Epithelial cell of proximal tubule (primary cell): Measurements from ENCODE around the gene GRM4. TPM values are rescaled to one million over a fixed set of nuclear protein-coding genes. Genes with fewer than 3 reads are reported as not detected.

ENCODE experiments used
- DNase-seq: peaks from one replicate; pipeline ENCODE4 v3.0.0-alpha.2; 2011; ENCODE audit warnings: low read depth
- H3K4me3 ChIP-seq: 2 replicates; pipeline ENCODE4 v1.5.1; 2011; ENCODE audit warnings: low read depth, mild to moderate bottlenecking, low read length
- CTCF ChIP-seq: conservative IDR thresholded peaks from 2 replicates; pipeline ENCODE4 v1.5.1; 2012; ENCODE audit warnings: low read depth, mild to moderate bottlenecking, low read length
- total RNA-seq: library from RNA; depleted of rRNA; stranded (reverse); fragments of >200 nt; gene quantifications from 2 replicates; pipeline ENCODE4 v1.2.3, GENCODE V29; 2015

GRM4 gene
- total RNA-seq, 1 donor from 2014 or later: not detected

- no peak for DNase-seq
- TF ChIP-seq CTCF: no peak
- no peak overlapping the region for H3K4me3 ChIP-seq
These were observed 123.5 kb downstream of the GRM4 start for GRCh38 chr6:34022250-34022872.

DNA sequence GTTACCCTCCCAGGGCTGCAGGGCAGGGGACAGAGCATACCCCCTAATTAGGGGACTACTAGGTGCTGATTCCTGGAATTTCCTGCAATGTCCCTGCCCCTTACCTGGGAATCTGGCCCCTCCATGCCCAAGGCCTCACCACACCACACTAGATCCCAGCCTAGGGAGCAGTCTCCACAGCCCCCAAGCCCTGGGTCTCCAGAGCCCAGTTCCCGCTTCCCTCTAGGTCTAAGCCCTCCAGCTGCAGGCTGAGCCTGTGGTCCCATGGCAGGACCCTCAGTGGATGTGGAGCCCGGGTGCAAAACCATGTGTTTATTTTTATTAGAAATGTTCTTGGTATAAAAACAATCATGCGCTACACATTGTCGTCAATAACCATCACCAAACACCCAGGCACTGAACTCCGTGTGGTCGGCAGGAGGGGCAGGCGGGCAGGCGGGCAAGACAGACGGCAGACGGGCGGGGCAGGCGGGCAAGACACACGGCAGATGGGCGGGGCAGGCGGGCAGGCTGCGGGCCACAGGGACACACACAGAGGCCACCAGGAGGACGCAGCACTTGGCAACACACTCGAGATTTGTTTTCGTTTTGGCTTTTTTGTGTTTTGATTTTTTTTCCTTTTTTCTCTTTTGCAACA, 124.2 kb downstream of the GRM4 start:
- DNase-seq: no peak
- no peak for TF ChIP-seq CTCF
- no peak overlapping the region for H3K4me3 ChIP-seq

GRCh38 chr6:34020807-34021553, 124.9 kb downstream of the GRM4 start:
- no peak for DNase-seq
- no peak overlapping the region for H3K4me3 ChIP-seq
- TF ChIP-seq CTCF: no peak

- TF ChIP-seq CTCF: no peak
- H3K4me3 ChIP-seq: no peak overlapping the region
- DNase-seq: no peak
These were observed 125.6 kb downstream of the GRM4 start for GRCh38 chr6:34020278-34020677.

- TF ChIP-seq CTCF: no peak
- H3K4me3 ChIP-seq: no peak overlapping the region
- DNase-seq: no peak
These were observed 126.8 kb downstream of the GRM4 start for GRCh38 chr6:34018961-34019606.

- H3K4me3 ChIP-seq: no peak overlapping the region
- DNase-seq: no peak
- TF ChIP-seq CTCF: no peak
These were observed 127.9 kb downstream of the GRM4 start for GRCh38 chr6:34018026-34018425.
